Endothelial cell of umbilical vein (primary cell): ENCODE measurements around the gene BLOC1S2. TPM values are rescaled to one million over a fixed set of nuclear protein-coding genes. Genes with fewer than 3 reads are reported as not detected.
"Not testable (repeated sequence)": the region's sequence is repeated elsewhere in the genome, so short reads cannot be mapped to it uniquely, and the experiment has no call there.

ENCODE experiments used
- BruUV-seq: library from RNA; stranded (reverse); fragments of 400-500 nt; replicated peaks from 2 replicates; lab custom pipeline; 2021; lab: Mats Ljungman, UMichigan
- CTCF ChIA-PET: fragments of 300-600, 350-600 bp; sonication (Branson Sonifier 250); formaldehyde crosslinking; loops from one replicate; lab custom pipeline; 2021; ENCODE audit warnings: antibody characterized with exemption, inconsistent platforms; lab: Charles Lee
- POLR2A ChIA-PET: fragments of 300-600, 350-600 bp; sonication (Branson Sonifier 250); formaldehyde crosslinking; loops from one replicate; lab custom pipeline; 2021; ENCODE audit warnings: antibody characterized with exemption, inconsistent platforms; lab: Charles Lee
- DNase-seq: peaks from one replicate; pipeline ENCODE4 v3.0.0-alpha.2; 2011; ENCODE audit warnings: low read depth, low spot score
- FAIRE-seq: peaks from 2 replicates; lab custom pipeline; 2011; peaks lifted over from hg19 to GRCh38; lab: Jason Lieb, UNC
- H2AFZ ChIP-seq: 2 replicates; pipeline ENCODE4 v1.6.0; 2012; ENCODE audit warnings: low read depth, low read length, control low read depth, inconsistent platforms
- H3K27ac ChIP-seq: 2 replicates; pipeline ENCODE4 v1.5.1; 2011; ENCODE audit warnings: low read depth, mild to moderate bottlenecking, control low read depth, low read length, moderate library complexity; ENCODE audit not compliant: insufficient read depth
- H3K27me3 ChIP-seq, 2 experiments: 2 replicates each; pipeline versions ENCODE4 v1.6.0 to v1.6.1; 2011; ENCODE audit warnings: low read length in 2 of 2, mixed read lengths in 1 of 2; ENCODE audit not compliant: control insufficient read depth in 2 of 2, insufficient read depth in 2 of 2
- H3K36me3 ChIP-seq, 2 experiments: 2 replicates in 1 of 2; 3 replicates in 1 of 2; pipeline ENCODE4 v1.5.1; 2011; ENCODE audit warnings: low read length in 2 of 2, mild to moderate bottlenecking in 1 of 2, moderate library complexity in 1 of 2; ENCODE audit not compliant: control insufficient read depth in 2 of 2, insufficient read depth in 2 of 2; ENCODE audit errors: extremely low read depth in 1 of 2
- H3K4me1 ChIP-seq: 3 replicates; pipeline ENCODE4 v1.5.1; 2011; ENCODE audit warnings: mild to moderate bottlenecking, low read length; ENCODE audit not compliant: control insufficient read depth, insufficient read depth; ENCODE audit errors: extremely low read depth
- H3K4me2 ChIP-seq: 2 replicates; pipeline ENCODE4 v1.6.1; 2011; ENCODE audit warnings: low read length, control low read depth, mixed read lengths; ENCODE audit not compliant: insufficient read depth
- H3K4me3 ChIP-seq, 3 experiments: fragments of 200-600 bp in 1 of 3; sonication (generic), shearing (Covaris generic) in 1 of 3; replicated peaks in 1 of 3; 2 replicates each; pipeline ENCODE4 v1.5.1; 2011 to 2016; ENCODE audit warnings: control low read depth in 3 of 3, low read length in 3 of 3, mild to moderate bottlenecking in 2 of 3, inconsistent platforms in 1 of 3, low read depth in 1 of 3, moderate library complexity in 1 of 3; ENCODE audit not compliant: insufficient read depth in 1 of 3
- H3K79me2 ChIP-seq: 2 replicates; pipeline ENCODE4 v1.6.0; 2012; ENCODE audit warnings: low read length, inconsistent platforms; ENCODE audit not compliant: control insufficient read depth, insufficient read depth
- H3K9ac ChIP-seq: replicated peaks from 2 replicates; pipeline ENCODE3; 2011; ENCODE audit warnings: low read length, control low read depth; ENCODE audit not compliant: insufficient read depth; ENCODE audit errors: extremely low read depth
- H3K9me1 ChIP-seq: replicated peaks from 3 replicates; pipeline ENCODE4 v1.6.0; 2011; ENCODE audit warnings: mild to moderate bottlenecking, low read length; ENCODE audit not compliant: control insufficient read depth, insufficient read depth; ENCODE audit errors: extremely low read depth
- H3K9me3 ChIP-seq: replicated peaks from 2 replicates; pipeline ENCODE4 v1.5.1; 2012; ENCODE audit warnings: low read length, inconsistent platforms; ENCODE audit not compliant: control insufficient read depth, insufficient read depth
- H4K20me1 ChIP-seq: replicated peaks from 2 replicates; pipeline ENCODE3; 2011; ENCODE audit warnings: mild to moderate bottlenecking, low read length; ENCODE audit not compliant: control insufficient read depth, insufficient read depth; ENCODE audit errors: extremely low read depth
- CTCF ChIP-seq, 2 donors: IDR thresholded peaks; 1 replicate in 1 of 2; 2 replicates in 1 of 2; pipeline ENCODE4 v1.5.1; 2011; ENCODE audit warnings: low read length in 2 of 2, mild to moderate bottlenecking in 2 of 2, moderate library complexity in 2 of 2, control low read depth in 1 of 2, inconsistent platforms in 1 of 2, low read depth in 1 of 2; ENCODE audit not compliant: insufficient read depth in 1 of 2; ENCODE audit errors: extremely low read depth in 1 of 2
- FOS ChIP-seq: IDR thresholded peaks from 2 replicates; pipeline ENCODE4 v1.6.1; 2011; ENCODE audit warnings: mild to moderate bottlenecking, low read length, moderate library complexity, borderline replicate concordance; ENCODE audit not compliant: insufficient read depth
- MAX ChIP-seq: IDR thresholded peaks from 2 replicates; pipeline ENCODE4 v1.6.1; 2011; ENCODE audit not compliant: insufficient read depth, insufficient read length
- dilution Hi-C: fragments of 300-500 bp; cut with MboI; formaldehyde crosslinking; loops from one replicate; pipeline ENCODE4 v1.15.0; 2019; ENCODE audit warnings: low sequenced_read_pairs; ENCODE audit not compliant: extremely low pct_ligation_motif_present
- intact Hi-C: fragments of 100-400 bp; cut with micrococcal nuclease; formaldehyde crosslinking; loops from one replicate; pipeline ENCODE4 v1.10.0; 2022
- polyA plus RNA-seq, 4 experiments: library from polyadenylated mRNA; depleted of rRNA in 3 of 4; stranded (reverse) in 3 of 4; unstranded in 1 of 4; fragments of >200 nt; gene quantifications; 2 replicates each; pipeline versions ENCODE4 v1.2.1 to v1.2.3, GENCODE V29; 2011 to 2012; ENCODE audit warnings: missing spikeins in 1 of 4
- total RNA-seq: library from RNA; stranded (reverse); gene quantifications from 2 replicates; pipeline ENCODE4 v1.2.3, GENCODE V29; 2021

BLOC1S2 gene
- total and polyA plus RNA-seq, 2 donors (not counting 3 experiments of a cell fraction or from before 2014, with no cell fraction given), result 18.7 to 45.9 TPM

GRCh38 chr10:100287756-100288155 lies 1.3 kb upstream of the BLOC1S2 start:
- no peak overlapping the region for H3K27ac ChIP-seq
- dilution Hi-C loops, result no loop called here

GRCh38 chr10:100285326-100285725 lies 1.2 kb downstream of the BLOC1S2 start:
- peak overlapping the region; percentile 57 for H3K9ac ChIP-seq
- H2AFZ ChIP-seq, H3K9me1 ChIP-seq, H3K9me3 ChIP-seq, dilution Hi-C loops, BruUV-seq, H3K36me3 ChIP-seq, H3K27me3 ChIP-seq, FAIRE-seq, H4K20me1 ChIP-seq: not testable (repeated sequence)
- POLR2A ChIA-PET, result interaction anchor here (1.6 kb wide), 1 partner anchor 250 kb away, joined by 4 read pairs; the partner anchor contains the start of gene HIF1AN
- H3K4me1 ChIP-seq, result peaks cover 14% of the 10 kb centered on the region
- peak overlapping the region; percentile 68 for H3K4me2 ChIP-seq
- intact Hi-C loops, result loop anchor here (5.0 kb wide), 2 partner anchors 62 to 627 kb away; partner anchors contain the start of genes SCD and SLF2
- peaks cover 43% of the 10 kb centered on the region for H3K79me2 ChIP-seq
- CTCF ChIA-PET, result interaction anchor here (1.6 kb wide), 1 partner anchor 233 kb away, joined by 6 read pairs; no protein-coding TSS in a partner anchor
- H3K4me3 ChIP-seq, result peak overlapping the region in 2 of 3 experiments; percentile 75 to 84
- H3K27ac ChIP-seq, result peak overlapping the region; percentile 44
- DNase-seq, result peak; percentile 7

More at GRCh38 chr10:100287756-100288155, 1.3 kb upstream of the BLOC1S2 start:
- no TSS peak for BruUV-seq
- Histone ChIP-seq H3K9me1 (no peaks in the 10 kb centered on the region), H4K20me1 (no peaks in the 10 kb centered on the region), H3K9ac (no peak overlapping the region), H3K27me3 (peaks cover 9 to 15% of the 10 kb centered on the region in 2 experiments), H3K9me3 (no peaks in the 10 kb centered on the region), H3K4me3 (no peak overlapping the region), H3K79me2 (peaks cover 32% of the 10 kb centered on the region), H3K4me2 (no peak overlapping the region), H3K36me3 (peaks cover 0 to 2% of the 10 kb centered on the region in 2 experiments), H2AFZ (no peak overlapping the region), H3K4me1 (peaks cover 9% of the 10 kb centered on the region)
- no peak for DNase-seq
- intact Hi-C loops, result loop anchor here (2.0 to 5.0 kb wide), 3 partner anchors 21 to 625 kb away; partner anchors contain the start of genes CWF19L1, SCD and SLF2
- no peak for TF ChIP-seq CTCF (IDR thresholded peaks at IDR 0.05; ENCODE audit: extremely low read depth in 1 of 2, insufficient read depth in 1 of 2, low read depth in 1 of 2, low read length in 2 of 2)
- no peak for TF ChIP-seq MAX
- no peak for TF ChIP-seq FOS
- FAIRE-seq, result no peak
- ChIA-PET POLR2A (no interaction called here), CTCF (interaction anchor here (1.8 kb wide), 1 partner anchor 16 kb away, joined by 5 read pairs; no protein-coding TSS in a partner anchor)
